ENCODE measurements around the gene CSNK1G1.

Gene CSNK1G1

GRCh38 chr15:64164436-64164835, 191.5 kb downstream of the CSNK1G1 start:
- DNase-seq (ENCODE audit: low read depth), result no peak
- no peak overlapping the region for H3K4me3 ChIP-seq (ENCODE audit: low read length)
- no peak for TF ChIP-seq CTCF (conservative IDR thresholded peaks at IDR 0.05; ENCODE audit: low read length)

GRCh38 chr15:64163659-64164362, 192.2 kb downstream of the CSNK1G1 start:
- H3K4me3 ChIP-seq (ENCODE audit: low read length), result peak overlapping the region; percentile 63
- no peak for DNase-seq (ENCODE audit: low read depth)
- TF ChIP-seq CTCF (conservative IDR thresholded peaks at IDR 0.05; ENCODE audit: low read length), result no peak

- peak; percentile 44 for TF ChIP-seq CTCF (conservative IDR thresholded peaks at IDR 0.05; ENCODE audit: low read length)
- H3K4me3 ChIP-seq (ENCODE audit: low read length), result peak within 1 kb of the TSS; percentile 93
- DNase-seq (ENCODE audit: low read depth), result peak; percentile 98
Observed at GRCh38 chr15:64162869-64163658, 192.9 kb downstream of the CSNK1G1 start, which contains the start of gene PPIB. Gene PPIB, minus strand, starts transcription at chr15:64163022. Its CDS starts 36 bp downstream, at chr15:64162986.

- DNase-seq (ENCODE audit: low read depth), result no peak
- H3K4me3 ChIP-seq (ENCODE audit: low read length), result peak overlapping the region; percentile 93
- TF ChIP-seq CTCF (conservative IDR thresholded peaks at IDR 0.05; ENCODE audit: low read length), result no peak
Observed at GRCh38 chr15:64162478-64162868, 193.5 kb downstream of the CSNK1G1 start.

- H3K4me3 ChIP-seq (ENCODE audit: low read length), result peak overlapping the region; percentile 93
- DNase-seq (ENCODE audit: low read depth), result no peak
- TF ChIP-seq CTCF (conservative IDR thresholded peaks at IDR 0.05; ENCODE audit: low read length), result no peak
Observed at GRCh38 chr15:64161688-64162477, 194.1 kb downstream of the CSNK1G1 start.

- no peak for TF ChIP-seq CTCF (conservative IDR thresholded peaks at IDR 0.05; ENCODE audit: low read length)
- no peak overlapping the region for H3K4me3 ChIP-seq (ENCODE audit: low read length)
- DNase-seq (ENCODE audit: low read depth), result no peak
Observed at GRCh38 chr15:64158363-64159134, 197.4 kb downstream of the CSNK1G1 start.

All from AG10803 (cell line).